ELR (cell line): ENCODE results near the gene CHIC2.

Experiments
- DNase-seq: peaks from one replicate; pipeline ENCODE4 v3.0.0-alpha.2; 2015; ENCODE audit warnings: low read depth

The CHIC2 gene

DNA sequence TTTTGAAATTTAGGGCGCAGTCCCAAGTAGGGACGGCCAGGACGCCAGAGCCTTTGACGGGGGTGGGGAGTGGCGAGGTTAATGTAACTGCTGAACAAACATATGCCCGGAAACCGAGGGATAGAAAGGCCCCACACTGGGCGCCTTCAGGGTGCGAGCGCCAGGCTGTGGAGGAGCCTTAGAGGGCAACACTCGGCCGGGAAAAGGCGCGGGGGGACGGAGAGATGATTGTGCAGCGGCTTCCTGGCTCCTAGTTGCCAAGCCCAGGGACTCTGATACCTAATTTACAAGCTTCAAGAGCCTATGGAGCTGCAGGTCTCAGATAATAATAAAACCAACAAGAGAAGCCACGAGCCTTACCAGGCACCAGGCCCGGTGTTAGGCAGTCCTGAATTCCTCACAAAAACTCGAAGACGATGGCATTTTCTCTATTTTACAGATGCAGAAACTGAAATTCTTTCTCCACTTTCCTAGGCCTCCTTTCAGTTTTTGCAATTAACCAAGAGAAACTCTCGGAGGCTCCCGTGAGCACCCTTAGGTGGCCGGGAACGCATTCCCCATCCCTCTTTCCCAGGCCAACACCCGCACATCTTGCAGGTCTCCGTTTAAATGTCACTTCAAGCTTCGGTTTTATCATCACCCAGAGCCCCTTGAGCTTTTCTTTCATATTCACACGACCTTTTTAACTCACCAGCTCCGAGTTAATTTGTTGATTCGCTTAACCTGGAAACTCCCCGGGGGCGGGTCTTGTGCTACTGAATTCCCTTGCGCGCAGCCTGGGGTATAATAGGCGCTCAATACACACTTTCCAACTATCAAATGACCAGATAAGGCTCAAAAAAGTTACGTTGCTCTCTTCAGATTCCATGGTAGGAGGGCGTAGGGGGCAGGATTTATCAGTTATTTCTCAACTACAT, 29.2 kb upstream of the CHIC2 start:
- DNase-seq, result no peak

DNA sequence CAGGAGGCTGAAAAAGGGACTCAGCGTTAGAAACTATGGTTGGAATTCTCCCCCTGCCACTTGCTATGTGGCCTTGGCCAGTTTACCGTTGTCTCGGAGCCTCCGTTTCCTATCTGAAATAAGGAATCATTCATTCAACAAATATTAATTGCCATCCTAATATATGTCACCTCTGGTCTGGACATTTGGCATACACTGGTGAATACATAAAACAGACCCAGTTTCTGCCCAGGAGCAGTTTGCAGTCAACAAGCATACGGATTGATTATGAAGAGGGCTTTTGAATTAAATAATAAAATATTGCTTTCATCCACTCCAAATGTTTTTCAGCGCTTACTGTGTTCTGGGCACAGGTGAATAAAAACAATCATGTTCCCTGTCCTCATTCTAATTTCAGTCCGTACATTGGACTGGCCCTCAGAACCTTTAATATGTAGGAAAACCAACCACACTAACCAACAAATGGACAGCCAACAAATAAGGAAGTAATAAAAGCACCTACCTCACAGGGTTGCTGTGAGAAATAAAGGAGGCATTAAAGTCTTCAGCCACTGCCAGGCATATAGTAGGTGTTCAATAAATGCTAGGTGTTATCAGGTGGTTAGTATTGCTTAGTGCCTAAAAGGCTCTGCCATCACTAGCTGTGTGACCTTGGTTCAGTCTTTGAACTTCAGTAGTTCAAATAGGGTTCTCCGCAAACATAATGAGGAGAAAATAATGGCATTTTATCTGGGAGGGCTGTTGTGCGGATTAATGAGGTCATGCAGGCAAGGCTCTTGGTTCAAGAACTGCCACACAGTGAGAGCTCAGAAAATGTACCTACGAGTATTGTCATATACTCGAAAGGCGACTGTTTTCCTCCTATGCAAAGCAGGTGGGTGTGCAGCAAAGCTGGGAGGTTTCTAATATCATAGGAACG, 28.3 kb upstream of the CHIC2 start:
- DNase-seq, result no peak

DNA sequence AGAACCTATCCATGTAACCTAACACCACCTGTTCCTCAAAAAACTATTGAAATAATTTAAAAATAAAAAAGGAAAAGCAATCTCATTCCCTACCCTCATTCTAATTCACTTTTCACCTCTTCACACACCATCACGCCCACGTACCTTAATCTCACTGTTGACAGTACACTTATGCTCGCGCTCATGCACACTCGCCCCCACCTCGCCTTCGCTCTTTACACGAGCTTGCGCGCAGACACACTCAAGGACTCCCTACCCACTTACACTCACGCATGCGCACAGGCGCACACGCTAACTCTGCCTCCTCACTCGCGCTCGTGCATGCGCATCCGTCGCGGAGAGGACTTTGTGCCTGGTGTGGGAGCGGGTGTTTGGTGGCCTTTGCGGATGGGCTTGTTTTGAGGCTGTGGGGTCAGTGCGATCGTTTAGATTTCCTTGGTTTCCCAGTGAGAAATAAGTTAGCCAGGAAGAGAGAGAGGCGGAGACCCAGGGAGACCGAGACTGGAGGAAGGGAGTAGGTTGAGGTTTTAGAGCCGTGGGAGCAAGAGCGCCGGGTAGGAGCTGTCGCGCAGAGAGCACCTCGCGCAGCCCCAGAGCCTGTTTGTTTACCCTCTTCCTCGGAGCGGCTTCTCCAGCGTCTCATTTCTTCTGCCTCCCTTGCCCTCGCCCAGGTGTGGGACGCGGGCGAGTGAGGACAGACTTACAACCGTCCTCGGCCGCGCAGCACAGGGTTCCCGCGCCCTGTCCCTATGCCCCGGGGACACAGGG, 27.4 kb upstream of the CHIC2 start:
- DNase-seq, result peak; percentile 71

DNA sequence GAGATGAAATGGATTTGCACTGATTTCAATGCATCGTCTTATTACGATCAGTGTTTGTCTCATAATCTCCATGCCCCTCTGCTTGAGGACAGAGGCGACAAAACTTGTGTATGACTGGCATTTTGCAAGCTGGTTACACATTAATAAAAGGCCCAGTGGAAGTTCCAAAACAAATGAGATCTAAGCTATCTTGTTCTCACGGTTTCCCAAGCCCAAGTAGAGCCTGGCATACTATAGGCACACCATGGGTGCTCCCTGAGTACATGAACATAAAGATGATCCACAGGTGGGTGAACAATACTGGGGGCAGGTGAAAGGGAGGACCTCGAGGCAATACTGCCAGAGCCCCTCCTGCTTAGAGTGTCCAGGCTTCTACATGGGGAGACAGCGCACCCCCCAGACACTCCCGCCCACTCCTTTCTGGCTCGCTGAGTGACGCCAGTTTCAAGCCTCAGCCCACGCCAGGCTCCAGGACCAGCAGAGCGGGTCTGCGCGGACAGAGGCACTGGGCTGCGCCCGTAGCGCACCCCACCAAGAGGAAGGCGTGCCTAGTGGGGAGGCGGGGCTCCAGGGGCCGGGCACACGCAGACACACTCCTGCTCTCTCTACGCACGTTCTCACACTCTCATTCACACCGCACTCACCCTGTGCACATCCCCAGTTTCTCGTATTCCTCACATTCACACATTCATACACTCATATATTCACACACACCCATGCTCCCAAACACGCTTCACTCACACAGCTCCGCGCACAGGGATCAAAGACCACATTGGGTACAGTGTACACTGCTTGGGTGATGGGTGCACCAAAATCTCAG, 26.6 kb upstream of the CHIC2 start:
- DNase-seq, result peak; percentile 36

DNA sequence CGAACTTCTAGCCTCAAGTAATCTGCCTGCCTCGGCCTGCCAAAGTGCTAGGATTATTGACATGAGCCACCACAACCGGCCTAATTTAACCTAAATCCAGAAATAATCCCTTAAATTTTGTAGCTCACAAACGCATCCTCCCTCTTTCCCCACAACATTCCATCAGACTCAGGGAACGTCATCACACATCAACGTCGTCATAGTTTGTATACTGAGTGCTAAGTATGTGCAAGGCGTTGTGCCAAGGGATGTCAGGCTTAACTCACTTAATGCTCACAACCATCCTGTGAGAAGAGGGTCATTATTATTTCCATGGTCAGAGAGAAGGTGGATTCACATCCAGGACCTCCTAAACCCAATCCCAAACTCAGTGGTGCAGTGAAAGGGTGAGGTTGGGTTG, 26.0 kb upstream of the CHIC2 start:
- DNase-seq, result no peak

DNA sequence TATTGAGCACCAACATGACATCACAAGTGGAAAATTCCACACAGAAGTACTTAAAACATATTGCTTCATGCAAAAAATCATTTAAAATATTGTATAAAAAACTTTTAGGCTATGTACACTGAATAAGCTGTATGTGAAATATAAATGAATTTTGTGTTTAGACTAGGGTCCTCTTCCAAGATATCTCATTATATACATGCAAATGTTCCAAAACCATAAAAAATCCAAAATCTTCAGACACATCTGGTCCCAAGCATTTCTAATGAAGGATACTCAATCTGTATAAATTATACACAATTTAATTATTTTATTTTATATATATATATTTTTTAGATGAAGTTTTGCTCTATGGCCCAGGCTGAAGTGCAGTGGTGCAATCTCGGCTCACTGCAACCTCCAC, 25.5 kb upstream of the CHIC2 start:
- no peak for DNase-seq

DNA sequence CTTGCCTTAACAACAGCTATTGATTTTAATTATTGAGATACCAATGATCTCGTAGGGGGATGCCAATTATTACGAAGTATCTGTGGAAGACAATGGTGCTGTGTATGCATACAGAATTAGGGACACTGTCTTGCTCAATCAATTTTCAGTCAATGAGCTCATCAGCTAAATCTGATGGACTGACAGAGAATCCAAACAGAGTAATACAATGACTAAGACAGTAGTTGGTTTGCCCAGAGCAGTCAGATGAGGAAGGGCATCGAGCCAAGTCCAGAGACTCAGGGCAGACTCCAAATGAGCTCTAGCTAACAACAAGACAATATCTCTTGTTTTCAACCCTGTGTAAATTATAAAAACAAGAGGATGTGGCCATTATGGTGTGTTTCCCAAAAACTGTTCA, 20.9 kb upstream of the CHIC2 start:
- peak; percentile 92 for DNase-seq

DNA sequence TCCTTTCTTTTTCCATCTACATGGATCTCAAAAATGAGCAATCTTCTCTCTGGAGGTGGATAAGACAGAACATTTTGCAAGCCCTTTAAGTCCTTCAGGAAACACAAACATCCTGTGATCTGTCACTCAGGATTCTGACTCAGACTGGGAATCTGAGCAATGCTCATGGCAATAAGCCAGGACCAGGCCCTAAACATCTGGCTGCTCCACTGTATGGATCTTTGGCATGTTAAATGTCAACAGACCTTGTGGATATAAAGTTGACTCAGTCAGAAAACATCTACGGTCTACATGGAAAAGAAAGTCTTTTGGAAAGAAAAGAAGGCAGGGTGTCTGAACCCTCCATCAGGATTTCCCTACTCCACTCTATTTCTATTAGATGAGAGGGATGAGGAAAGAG, 17.8 kb upstream of the CHIC2 start:
- DNase-seq, result peak; percentile 98

DNA sequence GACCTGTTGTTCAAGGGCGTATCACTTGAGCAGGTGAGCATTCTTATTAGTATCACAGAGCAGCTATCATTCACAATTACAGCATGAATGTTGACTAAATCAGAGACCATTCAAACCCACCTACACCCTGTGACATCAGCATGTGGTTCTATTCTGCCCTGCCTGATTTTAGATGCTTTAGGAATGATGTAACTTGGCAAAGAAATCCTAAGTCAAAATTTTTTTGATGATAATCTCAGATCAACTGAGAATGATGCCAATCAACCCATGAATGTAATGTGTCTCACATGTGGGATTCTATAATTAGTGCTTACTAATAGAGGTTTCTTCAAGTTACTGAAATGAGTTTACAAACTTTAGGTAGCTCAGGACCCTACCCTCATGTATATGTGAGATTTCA, 13.4 kb upstream of the CHIC2 start:
- DNase-seq, result peak; percentile 70

DNA sequence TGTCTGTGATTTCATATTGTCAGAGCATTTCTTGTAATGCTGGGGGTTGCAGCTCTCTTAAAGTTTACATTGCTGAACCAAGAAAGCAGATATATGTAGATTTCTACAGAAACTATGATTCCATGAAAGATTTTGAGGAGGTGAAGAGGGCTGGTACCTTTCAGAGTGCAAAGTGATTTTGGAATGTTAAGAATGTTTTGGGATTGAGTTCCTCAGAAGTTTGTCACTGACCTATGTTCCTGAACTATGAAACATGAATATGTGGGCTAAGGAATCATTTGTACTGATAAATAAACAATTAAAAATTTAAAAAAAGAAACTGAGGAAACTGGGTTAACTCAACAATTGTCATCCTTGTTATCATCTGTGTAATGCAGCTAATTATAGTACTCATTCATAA, 12.3 kb upstream of the CHIC2 start:
- peak; percentile 54 for DNase-seq

DNA sequence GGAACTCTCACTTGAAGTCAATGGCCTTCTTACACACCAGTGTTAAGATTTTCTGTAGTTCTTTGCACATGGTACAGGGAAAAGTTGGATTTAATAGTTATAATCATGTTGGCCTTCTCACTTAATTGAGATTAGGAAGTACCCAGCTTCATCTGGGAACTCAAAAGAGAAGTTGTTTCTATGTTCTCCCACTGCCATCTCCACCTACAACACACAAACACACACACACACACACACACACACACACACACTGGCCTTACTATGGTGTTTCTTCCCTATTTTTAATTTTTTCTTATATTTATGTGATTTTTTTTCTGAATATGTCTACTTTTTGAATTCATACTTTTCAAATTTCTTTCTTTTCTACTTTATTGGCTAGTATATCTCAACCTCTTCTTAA, 10.0 kb upstream of the CHIC2 start:
- DNase-seq, result no peak

DNA sequence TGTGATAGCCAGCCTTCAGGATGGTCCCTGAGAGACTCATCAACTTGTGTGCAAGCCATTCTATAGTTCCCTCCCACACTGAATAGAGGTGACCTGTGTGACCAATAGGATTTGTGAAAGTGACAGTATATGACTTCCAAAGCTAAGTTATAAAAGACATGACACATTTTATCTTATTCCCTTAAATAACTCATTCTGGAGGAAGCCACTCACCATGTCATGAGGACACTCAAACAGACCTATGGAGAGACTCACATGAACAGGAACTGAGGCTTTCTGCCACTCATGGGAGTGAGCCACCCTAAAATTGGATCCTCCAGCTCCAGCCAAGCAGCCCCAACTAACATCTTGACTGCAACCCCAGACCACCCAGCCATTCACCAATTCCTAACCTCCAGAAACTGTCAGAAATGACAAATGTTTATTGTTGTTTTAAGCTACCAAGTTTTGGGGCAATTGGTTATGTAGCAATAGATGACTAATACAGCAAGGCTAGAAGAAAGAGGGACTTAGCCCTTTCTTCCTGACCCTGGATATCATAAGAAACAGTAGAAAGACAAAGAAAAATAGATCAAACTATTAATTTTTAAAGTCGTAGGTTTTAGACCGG, 9.0 kb upstream of the CHIC2 start:
- DNase-seq, result peak; percentile 62

DNA sequence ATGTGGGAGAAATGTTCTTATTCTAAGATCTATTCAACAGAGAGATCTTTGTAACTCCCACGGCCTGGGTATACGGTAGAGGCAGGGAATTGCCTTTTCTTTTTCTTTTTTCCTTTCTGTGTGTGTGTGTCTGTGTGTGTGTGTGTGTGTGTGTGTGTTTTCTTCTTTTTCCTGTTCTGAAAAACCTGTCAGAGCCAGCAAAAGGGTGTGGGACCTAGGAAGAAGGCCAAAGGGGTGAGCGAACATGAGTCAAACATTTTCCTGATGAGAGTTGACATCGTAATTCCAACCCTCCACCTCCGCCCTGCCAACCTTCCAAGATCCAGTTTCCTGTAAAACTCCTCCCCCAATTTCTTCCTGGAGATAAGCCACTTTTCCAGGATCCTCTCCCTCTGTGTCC, 2.8 kb upstream of the CHIC2 start:
- DNase-seq, result peak; percentile 86

DNA sequence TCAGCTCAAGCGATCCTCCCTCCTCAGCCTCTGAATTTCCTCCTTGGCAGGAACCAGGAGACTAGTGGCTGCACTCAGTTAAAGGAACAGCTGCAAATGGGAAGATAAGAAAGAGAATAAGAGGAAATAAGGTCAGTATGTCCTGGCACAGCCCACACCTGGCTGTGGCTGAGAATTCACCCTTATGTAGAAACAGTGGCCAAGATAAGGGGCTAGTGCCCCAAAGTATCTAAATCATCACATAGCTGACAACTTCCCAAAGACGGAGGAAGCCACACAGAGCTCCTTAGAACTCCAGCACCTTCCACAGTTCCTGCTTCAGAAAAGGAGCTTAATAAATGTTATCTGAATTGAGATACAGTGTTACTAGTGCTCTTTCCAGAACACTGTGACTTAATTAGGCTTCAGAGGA, 2.3 kb upstream of the CHIC2 start:
- DNase-seq, result peak; percentile 7

DNA sequence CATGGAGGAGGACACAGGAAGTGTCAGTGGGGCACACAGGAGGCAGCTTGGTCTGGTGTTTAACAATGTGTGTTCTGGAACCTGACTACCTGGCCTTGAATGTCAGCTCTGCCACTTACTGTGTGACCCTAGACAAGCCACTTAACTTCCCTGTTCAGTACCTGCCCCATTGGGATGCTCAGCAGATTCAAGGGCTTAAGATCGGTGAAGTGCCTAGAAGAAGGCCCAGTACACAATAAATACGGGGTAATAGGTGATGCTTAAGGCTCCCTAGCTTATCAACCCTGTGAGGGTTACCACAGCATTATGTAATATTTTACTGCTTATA, 1.6 kb upstream of the CHIC2 start:
- DNase-seq, result no peak

DNA sequence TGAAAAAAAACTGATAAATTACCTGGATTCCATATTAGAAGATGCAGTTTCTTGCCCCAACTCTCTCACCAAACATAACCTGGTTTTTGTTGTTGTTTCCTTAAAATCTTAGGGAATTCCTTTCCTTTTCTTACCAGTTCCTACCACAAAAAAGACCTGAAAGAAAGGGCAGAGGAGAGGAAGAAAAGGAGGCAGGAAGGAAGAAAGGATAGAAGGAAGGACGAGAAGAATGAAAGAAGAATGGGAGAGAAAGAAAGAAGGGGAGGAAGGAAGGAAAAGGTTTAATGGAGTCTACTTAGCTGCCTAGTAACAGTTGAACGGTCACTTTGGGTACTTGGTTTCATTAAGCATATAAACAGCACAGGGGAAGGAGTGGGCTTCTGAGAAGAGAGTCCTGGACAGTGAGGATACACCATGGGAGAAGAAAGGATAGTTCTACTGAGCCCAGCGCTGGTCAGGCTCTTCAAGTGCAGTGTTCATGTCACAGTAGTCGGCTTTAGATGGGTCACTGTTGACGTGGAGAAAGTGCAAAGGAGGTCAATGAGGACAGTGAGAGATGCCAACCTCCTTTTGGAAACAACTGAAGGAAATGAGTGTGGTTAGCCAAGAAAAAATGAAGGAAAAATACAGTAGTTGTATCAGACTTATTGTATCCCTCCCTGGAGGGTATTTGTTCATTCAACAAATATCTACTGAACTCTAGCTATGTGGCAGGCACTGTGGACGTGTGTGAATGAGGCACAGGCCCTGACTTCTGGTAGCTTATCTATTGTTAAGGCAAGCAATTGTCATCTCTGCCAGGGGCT, 1.1 kb upstream of the CHIC2 start:
- DNase-seq, result peak; percentile 43

DNA sequence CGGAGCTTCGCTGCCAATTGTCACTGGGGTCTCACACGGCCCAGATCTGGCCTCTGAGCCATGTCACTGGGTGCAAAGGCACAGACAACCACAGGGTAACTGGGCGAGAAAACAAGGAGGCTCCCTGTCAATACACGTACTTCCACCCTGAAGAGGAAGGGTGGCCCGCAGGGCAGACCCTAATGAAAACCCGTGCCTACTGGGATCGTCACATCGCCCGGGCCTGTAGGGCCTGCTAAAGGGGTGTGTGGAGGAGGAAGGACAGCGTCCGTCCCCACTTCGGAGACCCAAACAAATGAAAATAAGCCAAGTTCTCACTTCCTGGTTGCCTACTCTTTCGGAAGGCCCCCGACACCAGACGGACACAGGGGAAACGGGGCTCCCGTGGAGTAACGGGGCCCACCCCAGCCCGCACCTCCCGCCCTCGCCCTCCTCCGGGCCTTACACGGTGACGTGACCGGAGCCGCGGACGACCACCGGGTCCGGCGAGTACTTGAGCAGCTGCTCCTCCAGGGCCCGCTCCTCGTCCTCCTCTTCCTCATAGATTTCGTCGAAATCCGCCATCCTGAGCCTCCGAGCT, 578 bp downstream of the CHIC2 start:
- peak; percentile 50 for DNase-seq

DNA sequence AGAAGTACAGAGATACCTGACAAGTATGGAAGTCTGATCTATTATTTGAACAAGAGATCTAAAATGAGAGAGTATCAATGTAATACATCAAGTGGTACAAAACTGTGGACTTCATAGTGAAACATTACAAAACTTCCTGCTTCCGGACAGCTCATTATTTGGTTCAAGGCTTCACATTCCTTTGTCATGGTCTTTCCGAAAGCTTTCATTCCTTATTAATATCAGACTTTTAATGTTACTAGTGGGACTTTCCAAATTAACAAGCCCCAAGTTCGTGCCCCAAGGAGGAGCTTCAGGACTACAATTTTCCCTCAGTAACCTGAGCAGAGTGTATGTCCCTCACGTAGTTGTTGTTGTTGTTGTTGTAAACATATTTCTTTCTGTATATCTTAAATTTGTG, 1.2 kb downstream of the CHIC2 start:
- peak; percentile 78 for DNase-seq

DNA sequence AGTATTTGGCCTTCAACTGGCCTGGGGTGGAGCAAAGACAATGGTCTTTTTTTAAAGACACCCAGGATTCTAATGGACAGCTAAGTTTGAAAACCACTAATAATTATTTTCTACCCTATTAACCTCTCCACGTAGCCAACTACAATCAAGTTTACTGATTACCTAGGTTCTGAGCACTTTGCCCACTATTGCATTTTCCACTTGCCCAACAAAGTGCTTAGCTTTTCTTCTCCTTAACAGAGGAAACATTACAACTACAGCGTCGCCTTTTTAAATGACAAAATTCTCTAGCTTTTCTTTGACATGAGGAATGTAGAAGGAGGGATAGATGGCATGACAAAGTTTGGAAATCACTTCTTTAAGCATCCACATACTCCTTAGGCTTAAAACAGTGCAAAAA, 2.0 kb downstream of the CHIC2 start:
- DNase-seq, result no peak

DNA sequence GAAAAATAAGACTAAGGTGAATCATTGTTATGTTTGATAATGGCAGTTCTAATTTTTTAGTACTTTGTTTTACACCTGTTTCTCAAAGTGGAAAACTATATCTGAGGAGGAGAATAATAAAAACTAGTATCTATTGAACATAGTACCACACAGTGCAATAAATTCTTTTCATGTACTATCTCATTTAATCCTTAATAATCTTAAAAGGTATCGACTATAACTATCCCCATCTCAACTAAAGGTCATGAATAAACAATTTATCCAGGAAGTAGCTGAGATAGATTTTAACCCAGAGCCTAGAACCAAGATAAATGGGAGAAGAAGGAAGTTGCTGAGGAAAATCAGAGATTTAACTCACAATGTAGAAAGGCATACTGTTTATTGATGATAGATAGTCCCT, 2.5 kb downstream of the CHIC2 start:
- no peak for DNase-seq
